NCI-H128 (cell line): ENCODE results near the gene AKAP12.
"Not testable (repeated sequence)": the region's sequence is repeated elsewhere in the genome, so short reads cannot be mapped to it uniquely, and the experiment has no call there.

Source experiments
- DNase-seq: peaks from one replicate; lab custom pipeline; 2025; ENCODE audit not compliant: unreplicated experiment; lab: John Stamatoyannopoulos, UW

Gene AKAP12

GRCh38 chr6:151375833-151376232 lies 136.1 kb downstream of the AKAP12 start:
- no peak for DNase-seq

- DNase-seq, result no peak
These were observed 136.7 kb downstream of the AKAP12 start for GRCh38 chr6:151376440-151376839.

DNA sequence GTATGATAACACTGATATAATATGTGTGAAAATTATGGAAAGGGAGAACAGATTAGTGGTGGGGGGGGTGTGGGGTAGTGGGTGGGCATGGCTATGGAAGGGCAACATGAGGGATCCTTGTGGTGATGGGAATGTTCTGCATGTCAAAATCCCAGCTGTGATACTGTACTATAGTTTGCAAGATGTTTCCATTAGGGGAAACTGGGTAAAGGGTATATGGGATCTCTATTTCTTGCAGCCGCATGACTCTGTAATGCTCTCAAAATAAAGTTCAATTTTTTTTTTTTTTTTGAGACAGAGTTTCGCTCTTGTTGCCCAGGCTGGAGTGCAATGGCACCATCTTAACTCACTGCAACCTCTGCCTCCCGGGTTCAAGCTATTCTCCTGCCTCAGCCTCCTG lies 137.3 kb downstream of the AKAP12 start:
- DNase-seq, result no peak

DNA sequence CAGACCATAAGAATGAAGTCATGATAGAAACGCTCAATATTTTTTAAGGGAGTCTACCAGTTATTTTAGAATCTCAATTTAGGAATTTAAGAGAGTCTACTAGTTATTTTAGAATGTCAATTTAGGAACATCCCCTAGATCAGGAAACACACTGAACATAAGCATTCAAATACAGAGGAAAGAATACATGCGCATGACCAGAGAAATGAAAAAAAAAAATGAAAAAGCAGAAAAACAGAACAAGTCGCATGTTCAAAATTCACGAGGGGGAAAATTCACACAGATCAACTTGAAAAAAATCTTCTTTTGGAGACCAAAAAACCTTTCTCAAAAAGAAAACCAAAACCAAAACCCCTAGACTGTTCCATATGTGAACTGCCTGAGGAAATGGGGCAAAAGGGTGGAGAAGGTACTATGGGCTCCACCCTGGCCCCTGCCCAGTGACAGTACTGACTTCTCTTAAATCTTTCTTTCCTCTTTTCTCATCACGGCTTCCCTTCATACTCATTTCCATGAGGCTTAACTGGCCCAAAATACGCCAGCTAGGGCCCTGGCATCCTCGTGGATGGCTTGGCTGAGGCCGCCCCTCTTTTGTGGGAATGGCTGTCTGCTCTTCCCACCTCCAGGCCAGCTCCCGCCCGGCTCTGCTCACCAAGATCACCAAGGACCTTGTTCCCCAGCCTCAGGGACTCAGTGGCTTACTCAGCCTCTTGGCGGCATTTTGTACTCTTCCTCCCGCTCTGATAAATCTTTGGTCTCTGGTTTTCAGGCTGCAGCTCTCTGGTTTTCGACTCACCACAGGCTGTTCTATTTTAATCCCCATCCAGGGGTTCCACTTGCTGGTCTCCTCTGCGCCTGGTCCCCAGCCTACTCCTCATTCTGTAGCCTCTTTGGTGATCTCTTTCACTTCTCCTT lies 140.4 kb downstream of the AKAP12 start:
- DNase-seq, result no peak

- no peak for DNase-seq
These were observed 141.1 kb downstream of the AKAP12 start for GRCh38 chr6:151380848-151381205.

DNA sequence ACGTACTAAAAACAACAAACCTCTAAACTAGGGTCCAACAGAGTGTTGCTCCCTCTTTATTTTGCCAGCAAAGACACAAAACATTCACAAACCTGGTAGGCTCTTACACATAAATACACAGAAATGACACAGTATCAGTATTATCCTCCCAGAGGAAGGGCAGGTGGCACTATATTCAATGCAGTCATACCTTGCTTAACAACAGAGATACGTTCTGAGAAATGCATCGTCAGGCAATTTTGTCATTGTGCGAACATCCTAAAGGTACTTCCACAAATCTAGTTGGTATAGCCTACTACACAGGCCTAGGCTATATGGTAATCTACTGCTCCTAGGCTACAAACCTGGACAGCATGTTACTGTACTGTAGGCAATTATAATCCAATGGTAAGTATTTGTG lies 142.0 kb downstream of the AKAP12 start:
- DNase-seq, result no peak

GRCh38 chr6:151382631-151383030 lies 142.9 kb downstream of the AKAP12 start:
- DNase-seq, result not testable (repeated sequence)

DNA sequence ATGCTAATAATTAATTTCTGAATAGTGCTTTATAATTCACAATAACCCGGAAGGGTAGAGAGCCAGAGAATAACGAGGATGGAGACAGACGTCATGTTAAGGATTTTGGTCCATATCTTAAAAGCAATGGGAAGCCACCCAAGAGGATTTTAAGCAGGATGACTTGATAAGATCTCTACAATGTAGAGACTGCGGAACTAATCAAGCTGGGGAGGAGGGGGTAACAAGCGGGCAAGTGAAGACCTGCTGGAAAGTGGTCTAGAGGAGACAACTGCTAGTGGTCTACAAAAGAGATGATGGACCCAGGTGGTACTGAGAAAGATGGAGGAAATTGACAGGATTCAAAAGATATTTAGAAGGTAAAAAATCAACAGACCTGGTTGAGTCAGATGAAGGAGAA lies 144.4 kb downstream of the AKAP12 start:
- no peak for DNase-seq

DNA sequence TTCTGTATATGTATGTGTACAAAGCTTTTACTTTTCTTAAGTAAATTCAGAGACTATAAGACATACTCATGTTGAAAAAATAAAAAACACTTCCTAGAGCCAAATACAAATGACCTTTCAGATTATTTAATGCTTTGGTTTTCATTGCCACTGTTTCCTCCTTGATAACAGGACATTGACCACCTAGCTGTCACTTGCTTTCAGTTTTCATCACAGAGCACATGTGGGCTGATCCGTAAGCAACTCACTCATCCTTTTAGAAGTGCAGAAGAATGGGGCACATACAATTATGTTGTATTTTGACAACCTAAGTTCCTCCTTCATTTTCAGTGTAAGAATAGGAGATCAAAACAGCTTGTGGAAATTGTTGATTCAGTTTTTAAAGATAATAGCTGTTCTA lies 145.4 kb downstream of the AKAP12 start:
- no peak for DNase-seq

GRCh38 chr6:151387175-151387970 lies 147.6 kb downstream of the AKAP12 start:
- DNase-seq, result no peak

DNA sequence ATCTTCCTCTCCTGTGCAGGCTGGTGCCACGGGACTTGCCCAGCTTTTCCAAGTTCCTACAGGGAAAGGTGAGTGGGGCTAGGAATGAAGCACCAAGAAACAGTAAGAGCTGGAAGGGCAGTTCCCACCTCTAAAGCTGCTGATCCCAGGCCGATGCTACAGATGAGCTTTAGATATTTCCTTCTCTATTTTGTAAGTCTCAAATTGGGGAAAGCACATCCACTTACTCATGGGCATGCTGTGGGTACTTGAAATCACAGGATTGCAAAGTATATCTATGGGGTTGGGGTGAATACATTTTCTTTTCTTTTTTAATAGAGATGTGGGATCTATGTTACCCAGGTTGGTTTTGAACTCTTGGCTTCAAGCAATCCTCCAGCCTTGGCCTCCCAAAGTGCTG lies 148.5 kb downstream of the AKAP12 start:
- DNase-seq, result no peak

GRCh38 chr6:151388997-151389617 lies 149.3 kb downstream of the AKAP12 start:
- DNase-seq, result no peak

DNA sequence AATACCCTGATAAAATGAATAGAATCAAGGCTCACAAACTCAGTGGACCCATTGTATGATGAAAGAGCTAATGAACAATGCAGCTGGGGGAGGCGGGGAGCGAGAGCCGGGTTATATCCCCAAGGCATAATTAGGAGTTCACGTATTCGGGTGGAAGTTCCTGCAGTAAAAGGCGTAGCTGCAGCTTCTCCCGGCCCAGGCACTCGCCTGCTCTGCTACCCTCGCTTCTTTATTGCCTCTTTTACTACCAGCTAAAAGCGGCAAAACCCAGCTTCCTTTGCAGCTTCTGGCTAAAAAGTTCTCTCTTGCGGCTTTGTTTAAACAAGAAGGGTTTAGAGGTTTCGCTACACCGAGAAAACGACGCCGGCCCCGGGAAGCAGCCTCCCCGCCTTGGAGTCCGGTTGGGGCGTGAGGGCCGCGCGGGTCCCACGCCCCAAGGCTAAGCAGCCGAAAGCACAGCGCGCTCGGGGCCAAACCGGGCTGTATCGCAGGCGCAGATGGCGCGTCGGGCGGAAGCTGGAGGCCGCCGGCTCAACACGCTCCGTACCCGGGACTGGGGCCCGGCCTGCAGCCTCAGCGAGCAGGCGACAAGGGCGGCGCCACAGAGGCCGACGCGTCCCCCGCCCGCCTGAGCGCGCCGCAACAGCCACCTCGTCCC lies 150.0 kb downstream of the AKAP12 start:
- no peak for DNase-seq

DNA sequence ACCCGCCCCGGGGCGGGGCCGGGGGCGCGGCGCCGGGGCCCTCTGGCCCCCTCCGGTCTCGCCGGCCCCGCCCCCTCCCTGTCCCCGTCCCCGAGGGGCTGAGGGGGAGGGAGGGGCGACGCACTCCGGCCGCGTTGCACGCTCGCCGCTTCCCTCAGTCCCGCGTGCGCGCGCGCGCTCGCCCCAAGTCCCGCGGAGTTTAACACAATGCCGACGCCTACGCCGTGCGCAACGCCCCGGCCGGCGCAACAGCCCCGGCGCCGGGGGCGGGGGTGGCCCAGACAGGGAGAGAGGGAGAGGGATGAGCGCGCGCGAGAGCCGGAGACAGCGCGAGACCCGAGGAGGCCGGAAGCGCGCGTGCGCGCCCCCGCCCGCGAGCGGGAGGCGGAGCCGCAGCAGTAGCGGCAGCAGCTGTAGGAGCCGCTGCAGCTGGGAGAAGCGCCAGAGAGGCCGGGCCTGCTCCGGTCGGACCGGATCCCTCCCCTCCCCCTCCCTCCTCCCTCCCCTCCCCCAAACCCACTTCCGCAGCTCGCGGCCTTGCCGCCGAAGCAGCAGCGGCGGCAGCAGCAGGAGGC lies 150.6 kb downstream of the AKAP12 start:
- peak; percentile 95 for DNase-seq

GRCh38 chr6:151390851-151391470 lies 151.2 kb downstream of the AKAP12 start:
- DNase-seq, result no peak

DNA sequence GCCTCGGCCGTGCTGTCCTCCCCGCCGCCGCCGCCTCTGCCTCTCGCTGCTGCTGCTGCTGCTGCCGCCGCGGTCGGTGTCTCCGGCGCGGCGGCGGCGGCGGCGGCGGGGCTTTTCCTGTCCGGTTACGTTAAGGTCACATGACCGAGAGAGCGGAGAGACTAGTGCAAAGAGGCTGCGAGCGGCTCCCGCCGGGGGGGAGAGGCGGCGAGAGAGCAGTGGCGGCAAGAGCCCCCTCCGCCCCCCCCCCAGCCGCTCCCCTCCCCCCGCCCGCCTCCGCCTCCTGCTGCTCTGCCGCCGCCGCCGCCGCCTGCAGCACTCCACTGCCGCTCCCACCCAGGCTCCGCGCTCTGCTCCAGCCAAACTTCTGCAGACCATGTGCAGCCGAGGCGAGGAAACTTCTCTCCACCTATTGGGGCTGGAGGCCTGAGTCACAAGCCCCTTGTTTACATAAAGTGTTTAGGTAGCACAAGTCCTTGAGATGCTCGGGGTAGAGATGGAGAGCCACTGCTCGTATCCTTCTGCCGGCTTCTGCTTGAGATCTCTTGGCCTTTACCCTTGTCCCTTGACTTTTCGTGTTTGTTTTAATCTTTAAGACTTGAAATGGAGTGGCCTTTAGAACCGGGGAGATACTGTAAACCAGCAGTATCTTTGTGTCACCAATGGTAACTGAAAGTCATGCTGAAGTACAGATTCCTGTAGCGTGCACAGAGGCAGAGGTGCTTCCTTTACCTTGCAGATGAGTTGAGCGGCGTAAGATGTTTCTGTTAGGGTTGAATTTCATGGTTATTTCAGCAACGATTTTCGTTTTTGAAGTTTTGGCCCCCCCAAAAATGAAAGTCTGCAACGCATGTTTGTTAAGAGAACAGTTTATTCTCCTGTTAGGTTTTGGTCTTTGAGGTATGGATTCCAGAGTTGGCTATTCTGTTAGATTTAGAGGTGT lies 152.0 kb downstream of the AKAP12 start, which contains the start of gene ZBTB2:
Gene ZBTB2, minus strand, starts transcription at position 89 of the 943 bp plus-strand sequence. CDS start 17,922 bp downstream, outside the sequence.
- DNase-seq, result peak; percentile 45

GRCh38 chr6:151392427-151392826 lies 152.7 kb downstream of the AKAP12 start:
- DNase-seq, result no peak

DNA sequence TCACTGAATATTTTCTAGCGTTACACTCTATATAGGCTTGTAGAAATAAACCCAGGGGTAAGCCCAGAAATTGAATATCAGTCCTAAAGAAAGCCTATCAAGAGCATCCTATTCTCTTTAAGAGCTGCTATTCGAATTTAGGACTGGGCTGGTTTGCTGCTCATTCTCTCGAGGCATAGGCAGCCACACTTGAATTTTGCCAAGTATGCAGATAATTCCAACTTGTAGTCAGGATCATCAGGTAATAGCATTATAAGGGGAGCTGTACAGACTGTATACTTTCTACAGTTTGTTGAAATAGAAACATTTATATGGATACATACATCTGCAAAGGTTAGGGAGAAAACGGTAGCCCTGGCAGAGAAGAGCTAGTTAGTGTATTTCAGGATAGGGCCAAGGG lies 153.6 kb downstream of the AKAP12 start:
- DNase-seq, result no peak

GRCh38 chr6:151399679-151400078 lies 159.9 kb downstream of the AKAP12 start:
- no peak for DNase-seq
